Natural killer cell (primary cell): Measurements from ENCODE around the gene PALM. TPM values are rescaled to one million over a fixed set of nuclear protein-coding genes. Genes with fewer than 3 reads are reported as not detected.

Source experiments
- ATAC-seq, 3 donors: fragments of 150-1000 bp in 2 of 3; fragments of 200-7000 bp in 1 of 3; cut with Tn5 transposase; 1 replicate in 1 of 3; 2 replicates in 2 of 3; pipeline ENCODE4 v1.10.0; 2021; ENCODE audit warnings: mild to moderate bottlenecking in 2 of 3, moderate library complexity in 2 of 3
- DNase-seq, 2 donors: peaks; one replicate each; pipeline versions ENCODE4 v3.0.0 to v3.0.0-alpha.2; 2013 to 2021; ENCODE audit warnings: mixed read lengths in 1 of 2
- H3K27ac ChIP-seq: one replicate; pipeline ENCODE4 v1.5.1; 2013; ENCODE audit warnings: mild to moderate bottlenecking, low read length
- H3K27me3 ChIP-seq: one replicate; pipeline ENCODE4 v1.6.1; 2013; ENCODE audit warnings: low read length; ENCODE audit not compliant: control insufficient read depth, insufficient read depth
- H3K36me3 ChIP-seq: one replicate; pipeline ENCODE4 v1.6.1; 2013; ENCODE audit warnings: low read length; ENCODE audit not compliant: control insufficient read depth, insufficient read depth
- H3K4me1 ChIP-seq: one replicate; pipeline ENCODE4 v1.6.1; 2013; ENCODE audit warnings: low read length; ENCODE audit not compliant: control insufficient read depth, insufficient read depth
- H3K4me3 ChIP-seq: one replicate; pipeline ENCODE4 v1.5.1; 2013; ENCODE audit warnings: low read length
- H3K9me3 ChIP-seq: one replicate; pipeline ENCODE4 v1.6.1; 2013; ENCODE audit warnings: low read length; ENCODE audit not compliant: control insufficient read depth, insufficient read depth
- H3K27ac Mint-ChIP-seq, 2 donors: one replicate each; pipeline ENCODE4 v1.8.0; 2022; ENCODE audit warnings: mild to moderate bottlenecking in 2 of 2, mixed read lengths in 2 of 2, moderate library complexity in 1 of 2
- H3K27me3 Mint-ChIP-seq, 2 donors: one replicate each; pipeline ENCODE4 v1.8.0; 2022; ENCODE audit warnings: low read depth in 2 of 2, mixed read lengths in 2 of 2
- H3K36me3 Mint-ChIP-seq: one replicate; pipeline ENCODE4 v1.8.0; 2022; ENCODE audit warnings: mixed read lengths
- H3K4me1 Mint-ChIP-seq, 2 donors: one replicate each; pipeline ENCODE4 v1.8.0; 2022; ENCODE audit warnings: mixed read lengths in 2 of 2
- H3K4me3 Mint-ChIP-seq: one replicate; pipeline ENCODE4 v1.8.0; 2022; ENCODE audit warnings: mild to moderate bottlenecking, moderate library complexity, mixed read lengths
- H3K9me3 Mint-ChIP-seq, 2 donors: one replicate each; pipeline ENCODE4 v1.8.0; 2022; ENCODE audit warnings: mixed read lengths in 2 of 2
- WGBS: methylation state at CpG from one replicate; pipeline ENCODE4 v1.1.7; 2013; ENCODE audit warnings: missing lambda C conversion rate; ENCODE audit not compliant: insufficient coverage; 5-methylcytosine and 5-hydroxymethylcytosine counted together
- intact Hi-C: fragments of 100-400 bp; cut with micrococcal nuclease; formaldehyde crosslinking; loops from one replicate; pipeline ENCODE4 v1.14.2; 2022
- total RNA-seq, 4 donors: library from RNA; stranded (reverse); fragments of 120-200 nt in 1 of 4; gene quantifications; one replicate each; pipeline versions ENCODE4 v1.2.3 to v1.2.4, GENCODE V29; 2013 to 2022
- TF ChIP-seq, protein P1 (sequence below): fragments of 200-600 bp; IDR thresholded peaks from one replicate; pipeline ENCODE4 v1.8.0; 2022; ENCODE audit warnings: antibody characterized with exemption

Gene PALM
- total RNA-seq, 3 donors from 2014 or later (not counting 1 experiment from before 2014, with no cell fraction given) = 0.59 to 1.0 TPM; not detected in 1

DNA sequence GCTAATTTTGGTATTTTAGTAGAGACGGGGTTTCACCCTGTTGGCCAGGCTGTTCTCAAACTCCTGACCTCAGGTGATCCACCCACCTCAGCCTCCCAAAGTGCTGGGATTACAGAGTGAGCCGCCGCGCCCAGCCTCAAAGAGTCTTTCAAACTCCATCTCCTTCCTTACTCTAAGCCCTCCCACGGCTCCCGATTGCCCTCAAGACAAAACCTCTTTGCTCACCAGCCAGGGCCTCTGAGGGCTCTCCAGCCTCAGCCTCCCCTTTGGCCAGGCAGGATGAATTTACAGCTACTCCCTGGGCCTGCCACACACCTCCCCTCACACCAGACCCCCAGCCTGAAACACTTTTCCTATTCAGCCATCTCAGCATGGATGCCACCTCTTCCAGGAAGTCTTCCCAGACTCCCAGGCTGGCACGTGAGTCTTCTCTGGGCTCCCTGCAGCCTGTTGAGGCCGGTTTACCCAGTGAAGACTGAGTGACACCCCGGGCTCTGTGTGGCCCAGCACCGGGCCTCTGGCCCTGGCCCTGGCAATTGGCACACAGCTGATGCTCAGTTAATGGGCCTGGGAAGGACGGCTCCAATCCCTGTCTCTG is 21.1 kb upstream of the PALM start:
- H3K4me3 ChIP-seq = no peak overlapping the region
- H3K4me1 ChIP-seq = no peaks in the 10 kb centered on the region
- H3K27ac ChIP-seq = no peak overlapping the region
- Mint-ChIP-seq H3K4me1 (peaks cover 0 to 6% of the 10 kb centered on the region in 2 donors), H3K4me3 (no peak overlapping the region), H3K36me3 (no peaks in the 10 kb centered on the region), H3K27ac (no peak overlapping the region), H3K27me3 (no peaks in the 10 kb centered on the region), H3K9me3 (no peaks in the 10 kb centered on the region)
- DNase-seq = no peak
- TF ChIP-seq, protein P1, sequence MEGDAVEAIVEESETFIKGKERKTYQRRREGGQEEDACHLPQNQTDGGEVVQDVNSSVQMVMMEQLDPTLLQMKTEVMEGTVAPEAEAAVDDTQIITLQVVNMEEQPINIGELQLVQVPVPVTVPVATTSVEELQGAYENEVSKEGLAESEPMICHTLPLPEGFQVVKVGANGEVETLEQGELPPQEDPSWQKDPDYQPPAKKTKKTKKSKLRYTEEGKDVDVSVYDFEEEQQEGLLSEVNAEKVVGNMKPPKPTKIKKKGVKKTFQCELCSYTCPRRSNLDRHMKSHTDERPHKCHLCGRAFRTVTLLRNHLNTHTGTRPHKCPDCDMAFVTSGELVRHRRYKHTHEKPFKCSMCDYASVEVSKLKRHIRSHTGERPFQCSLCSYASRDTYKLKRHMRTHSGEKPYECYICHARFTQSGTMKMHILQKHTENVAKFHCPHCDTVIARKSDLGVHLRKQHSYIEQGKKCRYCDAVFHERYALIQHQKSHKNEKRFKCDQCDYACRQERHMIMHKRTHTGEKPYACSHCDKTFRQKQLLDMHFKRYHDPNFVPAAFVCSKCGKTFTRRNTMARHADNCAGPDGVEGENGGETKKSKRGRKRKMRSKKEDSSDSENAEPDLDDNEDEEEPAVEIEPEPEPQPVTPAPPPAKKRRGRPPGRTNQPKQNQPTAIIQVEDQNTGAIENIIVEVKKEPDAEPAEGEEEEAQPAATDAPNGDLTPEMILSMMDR = no peak
- no peaks in the 10 kb centered on the region for H3K36me3 ChIP-seq
- intact Hi-C loops = no loop called here
- ATAC-seq = no peak
- H3K9me3 ChIP-seq = no peaks in the 10 kb centered on the region
- WGBS = 91% methylated on average over 11 of the region's 11 CpGs
- H3K27me3 ChIP-seq = no peaks in the 10 kb centered on the region

DNA sequence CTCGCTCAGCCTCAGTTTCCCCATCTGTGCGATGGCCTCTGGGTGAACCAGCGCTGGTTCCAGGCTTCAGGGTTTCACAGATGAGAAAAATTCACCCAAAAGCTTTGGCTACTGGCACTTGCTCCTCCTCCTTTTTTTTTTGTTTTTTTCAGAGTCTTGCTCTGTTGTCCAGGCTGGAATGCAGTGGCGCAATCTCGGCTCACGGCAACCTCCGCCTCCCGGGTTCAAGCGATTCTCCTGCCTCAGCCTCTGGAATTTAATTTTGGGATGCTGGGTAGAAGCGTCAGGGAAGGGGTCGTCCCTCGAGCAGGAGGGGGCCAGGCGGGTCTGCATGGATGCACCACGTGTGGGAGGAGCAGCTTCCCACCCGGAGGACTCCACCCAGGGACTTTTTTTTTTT is 20.5 kb upstream of the PALM start:
- intact Hi-C loops = no loop called here
- Histone ChIP-seq H3K4me3 (no peak overlapping the region), H3K4me1 (no peaks in the 10 kb centered on the region), H3K27me3 (no peaks in the 10 kb centered on the region), H3K36me3 (no peaks in the 10 kb centered on the region), H3K9me3 (no peaks in the 10 kb centered on the region), H3K27ac (no peak overlapping the region)
- Mint-ChIP-seq H3K4me3 (no peak overlapping the region), H3K27ac (no peak overlapping the region), H3K36me3 (no peaks in the 10 kb centered on the region), H3K4me1 (peaks cover 0 to 6% of the 10 kb centered on the region in 2 donors), H3K27me3 (no peaks in the 10 kb centered on the region), H3K9me3 (no peaks in the 10 kb centered on the region)
- TF ChIP-seq, protein P1 = no peak
- ATAC-seq (no peak), DNase-seq (no peak)
- WGBS = 96% methylated on average over 15 of the region's 15 CpGs

DNA sequence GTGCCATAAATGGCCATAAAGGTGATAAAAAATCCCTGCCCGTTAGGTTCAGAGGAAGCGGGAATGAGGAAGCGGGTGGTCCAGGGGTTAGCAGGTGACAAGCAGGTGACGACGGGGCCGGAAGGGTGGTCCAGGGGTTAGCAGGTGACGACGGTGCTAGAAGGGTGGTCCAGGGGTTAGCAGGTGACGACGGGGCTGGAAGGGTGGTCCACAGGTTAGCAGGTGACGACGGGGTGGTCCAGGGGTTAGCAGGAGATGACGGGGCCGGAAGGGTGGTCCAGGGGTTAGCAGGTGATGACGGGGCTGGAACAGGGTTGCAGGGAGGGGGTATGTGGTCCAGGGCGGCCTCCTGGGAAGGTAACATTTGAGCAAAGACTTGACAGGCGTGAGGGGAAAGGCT is 19.7 kb upstream of the PALM start:
- TF ChIP-seq, protein P1 = no peak
- H3K4me3 ChIP-seq = no peak overlapping the region
- no peaks in the 10 kb centered on the region for H3K36me3 ChIP-seq
- no peak for DNase-seq
- Mint-ChIP-seq H3K27me3 (no peaks in the 10 kb centered on the region), H3K4me3 (no peak overlapping the region), H3K4me1 (peaks cover 0 to 6% of the 10 kb centered on the region in 2 donors), H3K36me3 (no peaks in the 10 kb centered on the region), H3K9me3 (no peaks in the 10 kb centered on the region), H3K27ac (no peak overlapping the region)
- no peak overlapping the region for H3K27ac ChIP-seq
- intact Hi-C loops = no loop called here
- no peak for ATAC-seq
- H3K27me3 ChIP-seq = no peaks in the 10 kb centered on the region
- no peaks in the 10 kb centered on the region for H3K9me3 ChIP-seq
- no peaks in the 10 kb centered on the region for H3K4me1 ChIP-seq
- 94% methylated on average over 17 of the region's 17 CpGs for WGBS

DNA sequence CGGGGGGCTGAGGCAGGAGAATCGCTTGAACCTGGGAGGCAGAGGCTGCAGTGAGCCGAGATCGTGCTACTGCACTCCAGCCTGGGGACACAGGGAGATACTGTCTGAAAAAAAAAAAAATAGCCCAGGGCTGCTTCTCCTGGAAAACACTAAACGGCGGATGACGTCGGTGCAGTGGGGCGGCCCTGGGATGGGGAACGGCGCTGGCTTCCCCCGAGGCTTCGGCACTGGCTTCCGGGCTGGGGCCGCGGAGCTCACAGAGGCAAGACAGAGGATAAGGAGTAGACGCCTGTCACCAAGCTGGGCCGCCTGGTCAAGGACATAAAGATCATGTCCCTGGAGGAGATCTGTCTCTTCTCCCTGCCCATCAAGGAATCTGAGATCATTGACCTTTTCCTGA is 18.5 kb upstream of the PALM start:
- TF ChIP-seq, protein P1 = no peak
- no peak for DNase-seq
- no peaks in the 10 kb centered on the region for H3K36me3 Mint-ChIP-seq
- no peak overlapping the region for H3K4me3 Mint-ChIP-seq
- no peak overlapping the region for H3K27ac ChIP-seq
- H3K4me1 ChIP-seq = peaks cover 9% of the 10 kb centered on the region
- H3K9me3 ChIP-seq = no peaks in the 10 kb centered on the region
- no peaks in the 10 kb centered on the region for H3K9me3 Mint-ChIP-seq
- no peaks in the 10 kb centered on the region for H3K27me3 Mint-ChIP-seq
- no peak overlapping the region for H3K27ac Mint-ChIP-seq
- H3K4me3 ChIP-seq = no peak overlapping the region
- H3K27me3 ChIP-seq = peaks cover 2% of the 10 kb centered on the region
- 89% methylated on average over 18 of the region's 18 CpGs for WGBS
- H3K4me1 Mint-ChIP-seq = peaks cover 0 to 6% of the 10 kb centered on the region in 2 donors
- H3K36me3 ChIP-seq = no peaks in the 10 kb centered on the region
- intact Hi-C loops = no loop called here
- ATAC-seq = no peak
